PC-3 (cell line): Measurements from ENCODE around the gene PRKRIP1. TPM values are rescaled to one million over a fixed set of nuclear protein-coding genes. Genes with fewer than 3 reads are reported as not detected.

Experiments
- ATAC-seq: fragments of 200-7000 bp; cut with Tn5 transposase; 2 replicates; pipeline ENCODE4 v1.9.1; 2020; ENCODE audit warnings: mild to moderate bottlenecking, moderate library complexity
- BruUV-seq: library from RNA; stranded (reverse); fragments of 400-500 nt; replicated peaks from 2 replicates; lab custom pipeline; 2021; lab: Mats Ljungman, UMichigan
- CTCF ChIA-PET: fragments of 300-600 bp; sonication (Branson Sonifier 250); formaldehyde crosslinking; loops from one replicate; lab custom pipeline; 2022; ENCODE audit warnings: antibody characterized with exemption; lab: Charles Lee
- POLR2A ChIA-PET: fragments of 300-600 bp; sonication (Branson Sonifier 250); formaldehyde crosslinking; loops from one replicate; lab custom pipeline; 2022; ENCODE audit warnings: antibody characterized with exemption; ENCODE audit not compliant: unreplicated experiment; lab: Charles Lee
- DNase-seq: peaks from one replicate; pipeline ENCODE4 v3.0.0-alpha.2; 2015
- H2AFZ ChIP-seq: fragments of 300-600 bp; sonication (generic); 2 replicates; pipeline ENCODE4 v1.6.0; 2016; ENCODE audit warnings: antibody characterized with exemption, low read length
- H3F3A ChIP-seq: fragments of 300-600 bp; sonication (generic); one replicate; pipeline ENCODE4 v1.6.0; 2017; ENCODE audit warnings: antibody characterized with exemption, low read length, control low read depth, mild to moderate bottlenecking; ENCODE audit not compliant: unreplicated experiment
- H3K27ac ChIP-seq: fragments of 300-600 bp; sonication (generic); 2 replicates; pipeline ENCODE4 v1.5.1; 2016; ENCODE audit warnings: mild to moderate bottlenecking, low read length
- H3K27me3 ChIP-seq: fragments of 300-600 bp; sonication (generic); 2 replicates; pipeline ENCODE4 v1.6.1; 2016; ENCODE audit warnings: low read length, mixed read lengths
- H3K36me3 ChIP-seq: fragments of 300-600 bp; sonication (generic); 2 replicates; pipeline ENCODE4 v1.6.1; 2016; ENCODE audit warnings: low read depth, mixed run types, low read length, mixed read lengths
- H3K4me1 ChIP-seq: fragments of 300-600 bp; sonication (generic); 2 replicates; pipeline ENCODE4 v1.5.1; 2016; ENCODE audit warnings: low read length; ENCODE audit not compliant: insufficient read depth
- H3K4me2 ChIP-seq: fragments of 300-600 bp; sonication (generic); 2 replicates; pipeline ENCODE4 v1.6.0; 2016; ENCODE audit warnings: low read length
- H3K4me3 ChIP-seq: fragments of 300-600 bp; sonication (generic); 2 replicates; pipeline ENCODE4 v1.5.1; 2016; ENCODE audit warnings: mild to moderate bottlenecking, low read length, mixed read lengths
- H3K79me2 ChIP-seq: fragments of 300-600 bp; sonication (generic); 2 replicates; pipeline ENCODE4 v1.6.1; 2017; ENCODE audit warnings: low read length, mixed read lengths
- H3K9ac ChIP-seq: fragments of 300-600 bp; sonication (generic); 2 replicates; pipeline ENCODE4 v1.6.0; 2016; ENCODE audit warnings: mild to moderate bottlenecking, low read length
- H3K9me2 ChIP-seq: fragments of 300-600 bp; sonication (generic); replicated peaks from 2 replicates; pipeline ENCODE4 v1.6.1; 2016; ENCODE audit warnings: mixed run types, low read length, mixed read lengths
- H3K9me3 ChIP-seq: fragments of 300-600 bp; sonication (generic); 2 replicates; pipeline ENCODE4 v1.6.1; 2016; ENCODE audit warnings: low read length, mixed read lengths
- H4K20me1 ChIP-seq: fragments of 300-600 bp; sonication (generic); 2 replicates; pipeline ENCODE4 v1.6.1; 2016; ENCODE audit warnings: low read length, mixed read lengths
- CTCF ChIP-seq: fragments of 300-600 bp; sonication (generic); conservative IDR thresholded peaks from 2 replicates; pipeline ENCODE4 v1.5.1; 2017; ENCODE audit warnings: antibody characterized with exemption, low read depth, mild to moderate bottlenecking, low read length
- EZH2 ChIP-seq: fragments of 300-600 bp; sonication (generic); IDR thresholded peaks from one replicate; pipeline ENCODE4 v1.6.1; 2017; ENCODE audit warnings: antibody characterized with exemption, mild to moderate bottlenecking, low read length; ENCODE audit not compliant: unreplicated experiment
- EZH2phosphoT487 ChIP-seq: fragments of 300-600 bp; sonication (generic); IDR thresholded peaks from 2 replicates; pipeline ENCODE4 v1.6.1; 2018; ENCODE audit warnings: mild to moderate bottlenecking, antibody characterized with exemption, low read length, borderline replicate concordance
- intact Hi-C: fragments of 100-400 bp; cut with micrococcal nuclease; formaldehyde crosslinking; loops from 2 replicates; pipeline ENCODE4 v1.9.0; 2023
- total RNA-seq: library from RNA; depleted of rRNA; stranded (reverse); fragments of >200 nt; gene quantifications from 2 replicates; pipeline ENCODE4 v1.2.3, GENCODE V29; 2014

The PRKRIP1 gene
- total RNA-seq, 1 experiment from 2014 or later = 28.9 TPM

- no peaks in the 10 kb centered on the region for H3K79me2 ChIP-seq
- peaks cover 6% of the 10 kb centered on the region for H3F3A ChIP-seq
- no peak for TF ChIP-seq EZH2
- TF ChIP-seq EZH2phosphoT487 = no peak
- TF ChIP-seq CTCF = no peak
- no peak overlapping the region for H3K27ac ChIP-seq
- H3K4me2 ChIP-seq = peak overlapping the region; percentile 94
- H2AFZ ChIP-seq = peak overlapping the region; percentile 84
- H3K9me2 ChIP-seq = no peaks in the 10 kb centered on the region
- peak overlapping the region; percentile 82 for H3K4me3 ChIP-seq
- POLR2A ChIA-PET = interaction anchor here (0.6 kb wide), 2 partner anchors 16 to 228 kb away, joined by 3 to 6 read pairs; no protein-coding TSS in a partner anchor
- H4K20me1 ChIP-seq = no peaks in the 10 kb centered on the region
- TSS peak; percentile 36 for BruUV-seq
- H3K9me3 ChIP-seq = no peaks in the 10 kb centered on the region
- H3K4me1 ChIP-seq = peaks cover 15% of the 10 kb centered on the region
- H3K27me3 ChIP-seq = no peaks in the 10 kb centered on the region
- peak; percentile 13 for ATAC-seq
- CTCF ChIA-PET = interaction anchor here (0.6 kb wide), 1 partner anchor 16 kb away, joined by 6 read pairs; no protein-coding TSS in a partner anchor
- intact Hi-C loops = no loop called here
- peak; percentile 9 for DNase-seq
- H3K36me3 ChIP-seq = no peaks in the 10 kb centered on the region
- peak overlapping the region; percentile 75 for H3K9ac ChIP-seq
Measured at GRCh38 chr7:102434039-102434486, 37.9 kb downstream of the PRKRIP1 start.

- ChIA-PET CTCF (no interaction called here), POLR2A (no interaction called here)
- no peak for ATAC-seq
- Histone ChIP-seq H3K9ac (no peak overlapping the region), H3K4me3 (no peak overlapping the region), H3F3A (peaks cover 10% of the 10 kb centered on the region), H3K4me1 (peaks cover 26% of the 10 kb centered on the region), H3K27ac (no peak overlapping the region), H4K20me1 (no peaks in the 10 kb centered on the region), H3K4me2 (no peak overlapping the region), H3K36me3 (no peaks in the 10 kb centered on the region), H3K9me2 (no peaks in the 10 kb centered on the region), H3K9me3 (no peaks in the 10 kb centered on the region), H2AFZ (no peak overlapping the region), H3K27me3 (no peaks in the 10 kb centered on the region), H3K79me2 (no peaks in the 10 kb centered on the region)
- BruUV-seq = TSS peak; percentile 16
- no peak for TF ChIP-seq EZH2
- no peak for TF ChIP-seq EZH2phosphoT487
- no peak for TF ChIP-seq CTCF
- intact Hi-C loops = no loop called here
- DNase-seq = no peak
Measured at GRCh38 chr7:102436118-102436517, 40.0 kb downstream of the PRKRIP1 start.

- TF ChIP-seq EZH2phosphoT487 = no peak
- no peak for TF ChIP-seq CTCF
- no peak for TF ChIP-seq EZH2
- Histone ChIP-seq H4K20me1 (no peaks in the 10 kb centered on the region), H3K27ac (peak overlapping the region; percentile 28), H3K4me3 (no peak overlapping the region), H3K4me1 (peaks cover 11% of the 10 kb centered on the region), H3K79me2 (no peaks in the 10 kb centered on the region), H3K36me3 (no peaks in the 10 kb centered on the region), H3K9me2 (no peaks in the 10 kb centered on the region), H3F3A (peaks cover 4% of the 10 kb centered on the region), H2AFZ (no peak overlapping the region), H3K9ac (no peak overlapping the region), H3K9me3 (no peaks in the 10 kb centered on the region), H3K4me2 (peak overlapping the region; percentile 64), H3K27me3 (no peaks in the 10 kb centered on the region)
- ChIA-PET CTCF (interaction anchor here (0.6 kb wide), 1 partner anchor 47 kb away, joined by 7 read pairs; no protein-coding TSS in a partner anchor), POLR2A (interaction anchor here (0.6 kb wide), 1 partner anchor 28 kb away, joined by 3 read pairs; no protein-coding TSS in a partner anchor)
- DNase-seq (peak; percentile 90), ATAC-seq (peak; percentile 98)
- no TSS peak for BruUV-seq
- intact Hi-C loops = no loop called here
Measured at GRCh38 chr7:102439963-102440795, 44.0 kb downstream of the PRKRIP1 start.
